ENCODE data around the gene SF3B3. TPM values are rescaled to one million over a fixed set of nuclear protein-coding genes. Genes with fewer than 3 reads are reported as not detected.

The SF3B3 gene
- total RNA-seq, 1 donor from 2014 or later, result 31.2 TPM

GRCh38 chr16:70484867-70485266 is 38.7 kb upstream of the SF3B3 start:
- Histone ChIP-seq H3K27ac (no peak overlapping the region), H3K4me1 (no peaks in the 10 kb centered on the region), H3K4me3 (no peak overlapping the region), H3K9me3 (no peaks in the 10 kb centered on the region), H3K36me3 (peaks cover 56 to 69% of the 10 kb centered on the region in 2 donors), H3K27me3 (no peaks in the 10 kb centered on the region)
- DNase-seq (ENCODE audit: low spot score in 2 of 2), result no peak
- TF ChIP-seq CTCF (IDR thresholded peaks at IDR 0.05), result no peak
- intact Hi-C loops (cut with DNase I), result no loop called here

GRCh38 chr16:70490261-70490660 is 33.4 kb upstream of the SF3B3 start:
- Histone ChIP-seq H3K9me3 (no peaks in the 10 kb centered on the region), H3K36me3 (peaks cover 59 to 75% of the 10 kb centered on the region in 2 donors), H3K4me3 (no peak overlapping the region), H3K27me3 (no peaks in the 10 kb centered on the region), H3K27ac (no peak overlapping the region), H3K4me1 (no peaks in the 10 kb centered on the region)
- DNase-seq (ENCODE audit: low spot score in 2 of 2), result no peak
- TF ChIP-seq CTCF (IDR thresholded peaks at IDR 0.05), result no peak
- intact Hi-C loops (cut with DNase I), result no loop called here

- no peak overlapping the region for H3K27ac ChIP-seq
- no peak for DNase-seq (ENCODE audit: low spot score in 2 of 2)
- intact Hi-C loops (cut with DNase I), result no loop called here
- H3K4me1 ChIP-seq, result no peaks in the 10 kb centered on the region
- no peak for TF ChIP-seq CTCF (IDR thresholded peaks at IDR 0.05)
- H3K4me3 ChIP-seq, result no peak overlapping the region
- H3K27me3 ChIP-seq, result no peaks in the 10 kb centered on the region
- peaks cover 69 to 72% of the 10 kb centered on the region in 2 donors for H3K36me3 ChIP-seq
- no peaks in the 10 kb centered on the region for H3K9me3 ChIP-seq
Observed at GRCh38 chr16:70493802-70494201, 29.8 kb upstream of the SF3B3 start.

- Histone ChIP-seq H3K4me1 (no peaks in the 10 kb centered on the region), H3K27me3 (no peaks in the 10 kb centered on the region), H3K9me3 (no peaks in the 10 kb centered on the region), H3K36me3 (peaks cover 69 to 73% of the 10 kb centered on the region in 2 donors), H3K4me3 (no peak overlapping the region), H3K27ac (no peak overlapping the region)
- TF ChIP-seq CTCF (IDR thresholded peaks at IDR 0.05), result no peak
- intact Hi-C loops (cut with DNase I), result no loop called here
- DNase-seq (ENCODE audit: low spot score in 2 of 2), result no peak
Observed at GRCh38 chr16:70494202-70494770, 29.3 kb upstream of the SF3B3 start.

- DNase-seq (ENCODE audit: low spot score in 2 of 2), result no peak
- no peaks in the 10 kb centered on the region for H3K4me1 ChIP-seq
- no peak overlapping the region for H3K27ac ChIP-seq
- no peak overlapping the region for H3K4me3 ChIP-seq
- H3K27me3 ChIP-seq, result no peaks in the 10 kb centered on the region
- intact Hi-C loops (cut with DNase I), result no loop called here
- H3K9me3 ChIP-seq, result no peaks in the 10 kb centered on the region
- H3K36me3 ChIP-seq, result peaks cover 69 to 71% of the 10 kb centered on the region in 2 donors
- TF ChIP-seq CTCF (IDR thresholded peaks at IDR 0.05), result no peak
Observed at GRCh38 chr16:70494777-70495176, 28.8 kb upstream of the SF3B3 start.

All from ascending aorta (tissue), 2 donors.